ENCODE measurements around the gene DCHS1.

Gene DCHS1

GRCh38 chr11:6603287-6604080 lies 52.1 kb downstream of the DCHS1 start, which contains the start of the genes ILK and RRP8:
Gene ILK, plus strand, starts transcription at chr11:6603774. Its CDS starts 498 bp downstream, at chr11:6604272.
Gene RRP8, minus strand, starts transcription at chr11:6603616. Its CDS starts 114 bp downstream, at chr11:6603502.
- ATAC-seq = peak; percentile 82
- TF ChIP-seq ZNF8 (CRISPR knock-in tag; IDR thresholded peaks at IDR 0.05) (peak; percentile 6; the same call in 1 of the 2 replicates), ZFP30 (CRISPR knock-in tag; IDR thresholded peaks at IDR 0.05) (no peak), CREB5 (CRISPR knock-in tag; IDR thresholded peaks at IDR 0.05; ENCODE audit: low read depth) (no peak)

- no peak for ATAC-seq
- TF ChIP-seq POU6F1 (CRISPR knock-in tag; IDR thresholded peaks at IDR 0.05; ENCODE audit: borderline replicate concordance, low read depth) = no peak
- no peak for TF ChIP-seq SNAI2 (CRISPR knock-in tag; IDR thresholded peaks at IDR 0.05)
- no peak for TF ChIP-seq RARB (CRISPR knock-in tag; IDR thresholded peaks at IDR 0.05)
- no peak for TF ChIP-seq TCF4 (CRISPR knock-in tag; IDR thresholded peaks at IDR 0.05; ENCODE audit: borderline replicate concordance)
- TF ChIP-seq ISL1 (CRISPR knock-in tag; IDR thresholded peaks at IDR 0.05) = no peak
- no peak for TF ChIP-seq ZFP3 (CRISPR knock-in tag; IDR thresholded peaks at IDR 0.05)
Observed at GRCh38 chr11:6602096-6602940, 53.3 kb downstream of the DCHS1 start.

- ATAC-seq = no peak
- TF ChIP-seq PATZ1 (CRISPR knock-in tag; IDR thresholded peaks at IDR 0.05; ENCODE audit: borderline replicate concordance) (no peak), OSR1 (CRISPR knock-in tag; IDR thresholded peaks at IDR 0.05) (no peak), SNAI2 (CRISPR knock-in tag; IDR thresholded peaks at IDR 0.05) (no peak), CREB5 (CRISPR knock-in tag; IDR thresholded peaks at IDR 0.05; ENCODE audit: low read depth) (no peak), ZNF565 (CRISPR knock-in tag; conservative IDR thresholded peaks at IDR 0.05; ENCODE audit: low read depth) (no peak), CSDC2 (CRISPR knock-in tag; IDR thresholded peaks at IDR 0.05) (no peak)
Observed at GRCh38 chr11:6601041-6601461, 54.6 kb downstream of the DCHS1 start.

GRCh38 chr11:6599881-6600390 lies 55.7 kb downstream of the DCHS1 start:
- ATAC-seq = no peak

GRCh38 chr11:6599449-6599848 lies 56.2 kb downstream of the DCHS1 start:
- no peak for ATAC-seq
- no peak for TF ChIP-seq OSR1 (CRISPR knock-in tag; IDR thresholded peaks at IDR 0.05)
- no peak for TF ChIP-seq ARNTL (CRISPR knock-in tag; IDR thresholded peaks at IDR 0.05; ENCODE audit: borderline replicate concordance, low read depth)
- TF ChIP-seq SNAI2 (CRISPR knock-in tag; IDR thresholded peaks at IDR 0.05) = no peak
- no peak for TF ChIP-seq ZFP30 (CRISPR knock-in tag; IDR thresholded peaks at IDR 0.05)

More at GRCh38 chr11:6599881-6600390, 55.7 kb downstream of the DCHS1 start:
- no peak for TF ChIP-seq ESRRG (CRISPR knock-in tag; IDR thresholded peaks at IDR 0.05)
- no peak for TF ChIP-seq ZC3H10 (CRISPR knock-in tag; IDR thresholded peaks at IDR 0.05)
- no peak for TF ChIP-seq PPARA (CRISPR knock-in tag; IDR thresholded peaks at IDR 0.05; ENCODE audit: borderline replicate concordance)

All from SK-N-SH treated with all-trans-retinoic acid at 6 μM for 48 hours (cell line).